Stimulated activated CD4-positive, alpha-beta T cell treated with anti-CD3 and anti-CD28 coated beads, TNF-alpha, amount 100 ng/mL, for 48 hours (primary cell): ENCODE measurements around the gene CHTF18.

ENCODE experiments used
- DNase-seq, 3 donors: peaks; one replicate each; pipeline ENCODE4 v3.0.0-alpha.2; 2020; ENCODE audit warnings: low read depth in 3 of 3

The CHTF18 gene

GRCh38 chr16:793414-793813 lies 5.0 kb downstream of the CHTF18 start:
- DNase-seq = no peak

- DNase-seq = no peak
Measured at GRCh38 chr16:794091-794822, 5.8 kb downstream of the CHTF18 start.

- DNase-seq = no peak
Measured at GRCh38 chr16:794853-795466, 6.5 kb downstream of the CHTF18 start.

GRCh38 chr16:795580-796229 lies 7.3 kb downstream of the CHTF18 start:
- no peak for DNase-seq

- no peak for DNase-seq
Measured at GRCh38 chr16:796296-797119, 8.1 kb downstream of the CHTF18 start.

- peak in 1 of 3 donors; percentile 29 for DNase-seq
Measured at GRCh38 chr16:797120-797420, 8.7 kb downstream of the CHTF18 start.

- DNase-seq = no peak
Measured at GRCh38 chr16:797686-798085, 9.3 kb downstream of the CHTF18 start.

- DNase-seq = no peak
Measured at GRCh38 chr16:798666-799065, 10.2 kb downstream of the CHTF18 start.

GRCh38 chr16:799111-799947 lies 10.9 kb downstream of the CHTF18 start:
- DNase-seq = no peak

GRCh38 chr16:799948-800833 lies 11.8 kb downstream of the CHTF18 start, which contains the start of gene GNG13:
GNG13 (minus strand) TSS chr16:800734; CDS start chr16:799077, 1,657 bp downstream.
- DNase-seq = no peak

GRCh38 chr16:800834-801511 lies 12.6 kb downstream of the CHTF18 start:
- DNase-seq = no peak

GRCh38 chr16:801584-802363 lies 13.4 kb downstream of the CHTF18 start:
- DNase-seq = no peak

- no peak for DNase-seq
Measured at GRCh38 chr16:802461-802860, 14.0 kb downstream of the CHTF18 start.

GRCh38 chr16:802914-803753 lies 14.7 kb downstream of the CHTF18 start:
- DNase-seq = no peak

- DNase-seq = no peak
Measured at GRCh38 chr16:803754-804080, 15.3 kb downstream of the CHTF18 start.

- DNase-seq = no peak
Measured at GRCh38 chr16:804193-805048, 16.0 kb downstream of the CHTF18 start.

GRCh38 chr16:805474-805873 lies 17.1 kb downstream of the CHTF18 start:
- DNase-seq = no peak
